Heart right ventricle (tissue), 16 donors: ENCODE results near the gene PORCN. TPM values are rescaled to one million over a fixed set of nuclear protein-coding genes. Genes with fewer than 3 reads are reported as not detected.

ENCODE experiments used
- ATAC-seq, 8 donors: fragments of 200-7000 bp; cut with Tn5 transposase; one replicate each; pipeline ENCODE4 v1.9.1; 2020; ENCODE audit warnings: mild to moderate bottlenecking in 8 of 8, moderate library complexity in 8 of 8, moderate number of reproducible peaks in 1 of 8
- DNase-seq, 2 donors: peaks; one replicate each; pipeline ENCODE4 v3.0.0-alpha.2; 2020
- H3K27ac ChIP-seq, 10 donors: fragments of 200-600 bp; sonication (generic) in 2 of 10; one replicate each; pipeline versions ENCODE4 v1.5.0 to v1.8.0; 2020 to 2022; ENCODE audit warnings: mild to moderate bottlenecking in 3 of 10
- H3K27me3 ChIP-seq, 7 donors: fragments of 200-600 bp; one replicate each; pipeline ENCODE4 v1.8.0; 2021 to 2022; ENCODE audit warnings: mild to moderate bottlenecking in 2 of 7
- H3K36me3 ChIP-seq, 9 donors: fragments of 200-600 bp; sonication (generic) in 1 of 9; one replicate each; pipeline versions ENCODE4 v1.5.0 to v1.8.0; 2020 to 2022; ENCODE audit warnings: mild to moderate bottlenecking in 2 of 9
- H3K4me1 ChIP-seq, 9 donors: fragments of 200-600 bp; sonication (generic) in 1 of 9; one replicate each; pipeline versions ENCODE4 v1.5.0 to v1.8.0; 2020 to 2022; ENCODE audit warnings: mild to moderate bottlenecking in 4 of 9
- H3K4me3 ChIP-seq, 10 donors: fragments of 200-600 bp; sonication (generic) in 2 of 10; one replicate each; pipeline versions ENCODE4 v1.5.0 to v1.8.0; 2020 to 2022; ENCODE audit warnings: mild to moderate bottlenecking in 7 of 10, moderate library complexity in 2 of 10
- H3K9me3 ChIP-seq, 11 donors: fragments of 200-600 bp in 10 of 11; sonication (generic) in 2 of 11; one replicate each; pipeline versions ENCODE4 v1.5.0 to v1.8.0; 2013 to 2022; ENCODE audit warnings: mild to moderate bottlenecking in 2 of 11, control low read depth in 1 of 11, moderate library complexity in 1 of 11
- CTCF ChIP-seq, 9 donors: fragments of 200-600 bp; sonication (generic) in 2 of 9; IDR thresholded peaks; one replicate each; pipeline versions ENCODE4 v1.5.0 to v1.8.0; 2021 to 2022; ENCODE audit warnings: antibody characterized with exemption in 9 of 9, mild to moderate bottlenecking in 5 of 9, moderate library complexity in 1 of 9
- WGBS, 2 donors: extraction: QIAGEN DNeasy Blood & Tissue Kit; methylation state at CpG; one replicate each; pipeline ENCODE4 v1.1.7; 2013; ENCODE audit warnings: inconsistent platforms in 1 of 2; 5-methylcytosine and 5-hydroxymethylcytosine counted together
- intact Hi-C, 10 donors: fragments of 100-400 bp; cut with DNase I; formaldehyde crosslinking; loops; one replicate each; pipeline versions ENCODE4 v1.11.1 to v1.14.2; 2022
- polyA plus RNA-seq, 2 donors: library from polyadenylated mRNA; stranded (reverse); fragments of 200-250 nt; gene quantifications; one replicate each; pipeline ENCODE4 v1.2.3, GENCODE V29; 2013
- total RNA-seq, 10 donors: library from RNA; stranded (reverse); fragmentation: NEBNext Ultra II Directional in 3 of 10; extraction: Animal tissue kit (Norgen Biotek cat#: 25700) in 3 of 10; gene quantifications; one replicate each; pipeline versions ENCODE4 v1.2.1 to v1.2.4, GENCODE V29; 2021 to 2023
- donor health status: Arrhythmogenic right ventricular cardiomyopathy.
- donor health status: ischemic (EF 13 %, LVEDD 7.1; RV severe dilation, severe dysfunction).
- donor health status: healthy with polysubstance abuse.
- donor health status: DM: no; HTN: yes; CAD: no.
- donor health status: DM: no; HTN: no; CAD: no.
- donor health status: ischemic (EF 25% LVEDD 6.9; RV normal size, moderate dysfunction).
- donor health status: ischemic (EF 25% LVEDD 5.7; RV mildly dilated, moderate dysfunction).
- donor health status: healthy.
- donor health status: DM: yes; HTN: yes; CAD: no.
- donor health status: Ischemic cardiomyopathy.
- donor health status: ischemic (EF 35%, LVEDD 5.7; RV mildly dilated, moderate dysfunction).
- donor health status: nonischemic (EF 11% LVEDD 7.7; RV severe dilation, severe dysfunction).
- donor health status: DM: yes; HTN: yes; CAD: no.
- donor health status: PGD.
- donor health status: ischemic (EF 29% LVEDD 5.4; RV normal size, mild dysfunction).
- donor health status: nonischemic (EF 23%, LVEDD 6.1; RV moderate dilation, normal function).

The PORCN gene
- total and polyA plus RNA-seq, 12 donors = 9.9 to 26.7 (median 13.1) TPM

GRCh38 chrX:48492293-48492910 is 16.4 kb upstream of the PORCN start:
- DNase-seq (no peak), ATAC-seq (peak in 5 of 8 donors; percentile 48 to 55 (median 51))
- no peak for TF ChIP-seq CTCF (IDR thresholded peaks at IDR 0.05)
- Histone ChIP-seq H3K27me3 (peaks cover 0 to 5% (median 0%) of the 10 kb centered on the region in 7 donors), H3K27ac (no peak overlapping the region), H3K4me3 (no peak overlapping the region), H3K4me1 (peaks cover 0 to 3% (median 0%) of the 10 kb centered on the region in 9 donors), H3K36me3 (no peaks in the 10 kb centered on the region), H3K9me3 (no peaks in the 10 kb centered on the region)
- intact Hi-C loops = loop anchor here in 5 of 10 donors (5.0 to 10.0 kb wide), 2 partner anchors 408 to 410 kb away; no protein-coding TSS in a partner anchor
- 55 to 67% methylated on average over 5 to 7 of the region's 7 CpGs for WGBS, 2 donors

- no peak overlapping the region for H3K27ac ChIP-seq
- WGBS, 2 donors = 16 to 17% methylated on average over 10 of the region's 10 CpGs
- TF ChIP-seq CTCF (IDR thresholded peaks at IDR 0.05) = peak in 6 of 9 donors; percentile 31 to 53 (median 40)
- H3K27me3 ChIP-seq = peaks cover 0 to 5% (median 0%) of the 10 kb centered on the region in 7 donors
- intact Hi-C loops = loop anchor here in 5 of 10 donors (5.0 to 10.0 kb wide), 2 partner anchors 409 to 412 kb away; no protein-coding TSS in a partner anchor
- ATAC-seq = peak in 6 of 8 donors; percentile 30 to 65 (median 49)
- no peak for DNase-seq
- H3K9me3 ChIP-seq = no peaks in the 10 kb centered on the region
- peaks cover 0 to 3% (median 0%) of the 10 kb centered on the region in 9 donors for H3K4me1 ChIP-seq
- no peaks in the 10 kb centered on the region for H3K36me3 ChIP-seq
- H3K4me3 ChIP-seq = no peak overlapping the region
Observed at GRCh38 chrX:48493890-48494364, 14.9 kb upstream of the PORCN start.

GRCh38 chrX:48496660-48497059 is 12.1 kb upstream of the PORCN start:
- Histone ChIP-seq H3K27ac (no peak overlapping the region), H3K36me3 (no peaks in the 10 kb centered on the region), H3K9me3 (no peaks in the 10 kb centered on the region), H3K27me3 (peaks cover 0 to 5% (median 0%) of the 10 kb centered on the region in 7 donors), H3K4me3 (no peak overlapping the region), H3K4me1 (peaks cover 0 to 3% (median 0%) of the 10 kb centered on the region in 9 donors)
- intact Hi-C loops = loop anchor here in 4 of 10 donors (10.0 kb wide), 1 partner anchor 412 kb away; no protein-coding TSS in a partner anchor
- DNase-seq (no peak), ATAC-seq (no peak)
- no peak for TF ChIP-seq CTCF (IDR thresholded peaks at IDR 0.05)
- 76 to 79% methylated on average over 4 of the region's 4 CpGs for WGBS, 2 donors

- ATAC-seq (no peak), DNase-seq (no peak)
- TF ChIP-seq CTCF (IDR thresholded peaks at IDR 0.05) = no peak
- 61 to 71% methylated on average over 5 of the region's 5 CpGs for WGBS, 2 donors
- intact Hi-C loops = loop anchor here in 4 of 10 donors (10.0 kb wide), 1 partner anchor 413 kb away; no protein-coding TSS in a partner anchor
- H3K27ac ChIP-seq = no peak overlapping the region
- H3K4me1 ChIP-seq = peaks cover 0 to 3% (median 0%) of the 10 kb centered on the region in 9 donors
- peaks cover 0 to 5% (median 0%) of the 10 kb centered on the region in 7 donors for H3K27me3 ChIP-seq
- H3K9me3 ChIP-seq = no peaks in the 10 kb centered on the region
- H3K4me3 ChIP-seq = no peak overlapping the region
- H3K36me3 ChIP-seq = no peaks in the 10 kb centered on the region
Observed at GRCh38 chrX:48497871-48498270, 10.9 kb upstream of the PORCN start.
